B cell (primary cell): Measurements from ENCODE around the gene TULP1.
"Not testable (repeated sequence)": the region's sequence is repeated elsewhere in the genome, so short reads cannot be mapped to it uniquely, and the experiment has no call there.

Experiments used
- CTCF ChIP-seq: fragments of 200-600 bp; IDR thresholded peaks from one replicate; pipeline ENCODE4 v1.8.0; 2022; ENCODE audit warnings: antibody characterized with exemption, mild to moderate bottlenecking
- EZH2 ChIP-seq: IDR thresholded peaks from 2 replicates; pipeline ENCODE4 v1.6.1; 2012; ENCODE audit warnings: borderline replicate concordance, low read depth, mild to moderate bottlenecking, moderate library complexity, low read length; ENCODE audit not compliant: insufficient read depth, poor library complexity, severe bottlenecking

- not testable (repeated sequence) for TF ChIP-seq CTCF, EZH2
These were observed 23.2 kb upstream of the TULP1 start for GRCh38 chr6:35535847-35536246.
